Body of pancreas (tissue), 4 donors: ENCODE measurements around the gene HOXC12.

Experiments
- POLR2A ChIP-seq, 3 donors: fragments of 450-650 bp; IDR thresholded peaks; one replicate each; pipeline ENCODE4 v1.6.1; 2016; ENCODE audit warnings: antibody characterized with exemption in 3 of 3, mild to moderate bottlenecking in 2 of 3
- TF ChIP-seq, protein P1 (sequence below), 7 experiments: fragments of 450-650 bp in 4 of 7; fragments of 200-600 bp in 3 of 7; sonication (generic) in 3 of 7; IDR thresholded peaks; one replicate each; pipeline ENCODE4 v1.5.1; 2016 to 2019; ENCODE audit warnings: antibody characterized with exemption in 7 of 7

DNA sequence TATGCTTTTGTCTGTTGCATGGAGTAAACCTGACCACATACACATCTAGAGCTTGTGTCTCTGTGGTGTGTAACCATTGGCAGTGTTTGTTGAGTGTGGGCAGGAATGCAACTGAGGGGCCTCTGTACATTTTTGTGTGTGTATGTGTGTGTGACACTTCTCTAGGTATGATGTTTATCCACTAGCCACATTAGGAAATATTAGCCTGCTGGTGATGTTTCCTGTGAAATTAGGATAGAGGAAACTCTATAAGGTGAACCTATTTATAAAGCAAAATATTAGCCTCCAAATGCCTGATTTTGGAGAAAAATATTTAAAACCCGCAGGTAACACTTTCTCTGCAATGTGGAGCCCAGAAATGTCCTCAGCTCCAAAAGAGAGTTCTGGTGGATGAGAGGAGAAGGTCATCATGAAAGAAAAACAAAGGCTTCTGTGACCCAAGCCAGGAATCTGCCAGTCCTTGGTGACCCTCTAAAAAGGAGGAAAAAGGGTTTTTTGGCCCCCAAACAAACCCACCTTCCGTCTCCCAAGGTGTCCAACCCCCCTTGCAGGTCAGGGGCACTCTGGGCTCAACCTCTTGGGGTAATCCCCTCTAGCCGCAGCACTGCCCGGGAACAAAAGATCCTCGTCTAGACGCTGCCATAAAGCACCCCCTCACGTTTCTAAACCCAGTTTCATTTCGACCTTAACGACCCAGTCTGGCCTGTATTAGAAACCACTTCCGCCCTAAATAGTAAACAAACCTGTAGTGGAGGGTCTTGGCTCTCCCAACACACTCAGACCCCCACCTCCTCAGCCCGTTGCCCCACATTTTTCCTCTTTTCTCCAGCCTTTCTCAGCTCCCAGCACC is 23.1 kb downstream of the HOXC12 start:
- TF ChIP-seq, protein P1, sequence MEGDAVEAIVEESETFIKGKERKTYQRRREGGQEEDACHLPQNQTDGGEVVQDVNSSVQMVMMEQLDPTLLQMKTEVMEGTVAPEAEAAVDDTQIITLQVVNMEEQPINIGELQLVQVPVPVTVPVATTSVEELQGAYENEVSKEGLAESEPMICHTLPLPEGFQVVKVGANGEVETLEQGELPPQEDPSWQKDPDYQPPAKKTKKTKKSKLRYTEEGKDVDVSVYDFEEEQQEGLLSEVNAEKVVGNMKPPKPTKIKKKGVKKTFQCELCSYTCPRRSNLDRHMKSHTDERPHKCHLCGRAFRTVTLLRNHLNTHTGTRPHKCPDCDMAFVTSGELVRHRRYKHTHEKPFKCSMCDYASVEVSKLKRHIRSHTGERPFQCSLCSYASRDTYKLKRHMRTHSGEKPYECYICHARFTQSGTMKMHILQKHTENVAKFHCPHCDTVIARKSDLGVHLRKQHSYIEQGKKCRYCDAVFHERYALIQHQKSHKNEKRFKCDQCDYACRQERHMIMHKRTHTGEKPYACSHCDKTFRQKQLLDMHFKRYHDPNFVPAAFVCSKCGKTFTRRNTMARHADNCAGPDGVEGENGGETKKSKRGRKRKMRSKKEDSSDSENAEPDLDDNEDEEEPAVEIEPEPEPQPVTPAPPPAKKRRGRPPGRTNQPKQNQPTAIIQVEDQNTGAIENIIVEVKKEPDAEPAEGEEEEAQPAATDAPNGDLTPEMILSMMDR (IDR thresholded peaks at IDR 0.05) = no peak
- no peak for TF ChIP-seq POLR2A (IDR thresholded peaks at IDR 0.05)
